Neutrophil (primary cell): ENCODE measurements around the gene ANKRD35.
"Not testable (repeated sequence)": the region's sequence is repeated elsewhere in the genome, so short reads cannot be mapped to it uniquely, and the experiment has no call there.

Source experiments
- H3K27ac ChIP-seq: fragments of 200-600 bp; sonication (generic); 2 replicates; pipeline ENCODE4 v1.5.1; 2016; ENCODE audit warnings: mild to moderate bottlenecking, moderate library complexity
- H3K27me3 ChIP-seq: fragments of 200-600 bp; sonication (generic); 2 replicates; pipeline ENCODE4 v1.6.0; 2016; ENCODE audit warnings: mild to moderate bottlenecking
- H3K36me3 ChIP-seq: fragments of 200-600 bp; sonication (generic); 2 replicates; pipeline ENCODE4 v1.5.1; 2017
- H3K4me1 ChIP-seq, 2 experiments: fragments of 200-600 bp in 1 of 2; sonication (generic) in 1 of 2; 1 replicate in 1 of 2; 2 replicates in 1 of 2; pipeline versions ENCODE4 v1.5.1 to v1.6.1; 2013 to 2016; ENCODE audit warnings: low read depth in 1 of 2, low read length in 1 of 2, mild to moderate bottlenecking in 1 of 2, moderate library complexity in 1 of 2; ENCODE audit not compliant: control insufficient read depth in 1 of 2, insufficient read depth in 1 of 2
- H3K4me3 ChIP-seq, 2 experiments: fragments of 200-600 bp in 1 of 2; sonication (generic) in 1 of 2; 1 replicate in 1 of 2; 2 replicates in 1 of 2; pipeline ENCODE4 v1.5.1; 2013 to 2016; ENCODE audit warnings: low read depth in 1 of 2, low read length in 1 of 2, mild to moderate bottlenecking in 1 of 2, moderate library complexity in 1 of 2
- H3K9me3 ChIP-seq: fragments of 200-600 bp; sonication (generic); 2 replicates; pipeline ENCODE4 v1.5.1; 2016
- TF ChIP-seq, protein P1 (sequence below): fragments of 200-600 bp; sonication (generic); IDR thresholded peaks from 2 replicates; pipeline ENCODE4 v1.5.1; 2016; ENCODE audit warnings: antibody characterized with exemption

The ANKRD35 gene

DNA sequence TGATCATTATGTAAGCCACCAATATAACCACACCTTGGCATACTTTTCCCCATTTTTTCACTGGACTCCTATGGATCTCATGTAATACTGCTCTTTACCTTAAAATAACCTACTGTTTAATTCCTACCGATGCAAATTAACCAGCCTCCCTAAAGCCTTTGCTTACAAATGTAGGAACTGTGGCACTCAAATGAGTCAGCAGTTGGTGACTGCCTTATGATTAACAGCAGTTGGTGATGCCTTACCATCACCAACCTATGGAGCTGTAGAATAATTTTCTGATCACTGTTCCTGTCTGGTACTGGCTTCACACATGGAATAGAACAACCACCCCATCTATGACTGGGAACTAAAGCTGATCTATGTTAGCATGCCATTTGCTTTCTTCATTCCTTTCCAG, 48.0 kb downstream of the ANKRD35 start:
- Histone ChIP-seq H3K27ac (no peak overlapping the region), H3K27me3 (no peaks in the 10 kb centered on the region), H3K36me3 (peaks cover 95% of the 10 kb centered on the region), H3K4me3 (no peak overlapping the region), H3K9me3 (no peaks in the 10 kb centered on the region), H3K4me1 (no peaks in the 10 kb centered on the region)
- TF ChIP-seq, protein P1, sequence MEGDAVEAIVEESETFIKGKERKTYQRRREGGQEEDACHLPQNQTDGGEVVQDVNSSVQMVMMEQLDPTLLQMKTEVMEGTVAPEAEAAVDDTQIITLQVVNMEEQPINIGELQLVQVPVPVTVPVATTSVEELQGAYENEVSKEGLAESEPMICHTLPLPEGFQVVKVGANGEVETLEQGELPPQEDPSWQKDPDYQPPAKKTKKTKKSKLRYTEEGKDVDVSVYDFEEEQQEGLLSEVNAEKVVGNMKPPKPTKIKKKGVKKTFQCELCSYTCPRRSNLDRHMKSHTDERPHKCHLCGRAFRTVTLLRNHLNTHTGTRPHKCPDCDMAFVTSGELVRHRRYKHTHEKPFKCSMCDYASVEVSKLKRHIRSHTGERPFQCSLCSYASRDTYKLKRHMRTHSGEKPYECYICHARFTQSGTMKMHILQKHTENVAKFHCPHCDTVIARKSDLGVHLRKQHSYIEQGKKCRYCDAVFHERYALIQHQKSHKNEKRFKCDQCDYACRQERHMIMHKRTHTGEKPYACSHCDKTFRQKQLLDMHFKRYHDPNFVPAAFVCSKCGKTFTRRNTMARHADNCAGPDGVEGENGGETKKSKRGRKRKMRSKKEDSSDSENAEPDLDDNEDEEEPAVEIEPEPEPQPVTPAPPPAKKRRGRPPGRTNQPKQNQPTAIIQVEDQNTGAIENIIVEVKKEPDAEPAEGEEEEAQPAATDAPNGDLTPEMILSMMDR: no peak

DNA sequence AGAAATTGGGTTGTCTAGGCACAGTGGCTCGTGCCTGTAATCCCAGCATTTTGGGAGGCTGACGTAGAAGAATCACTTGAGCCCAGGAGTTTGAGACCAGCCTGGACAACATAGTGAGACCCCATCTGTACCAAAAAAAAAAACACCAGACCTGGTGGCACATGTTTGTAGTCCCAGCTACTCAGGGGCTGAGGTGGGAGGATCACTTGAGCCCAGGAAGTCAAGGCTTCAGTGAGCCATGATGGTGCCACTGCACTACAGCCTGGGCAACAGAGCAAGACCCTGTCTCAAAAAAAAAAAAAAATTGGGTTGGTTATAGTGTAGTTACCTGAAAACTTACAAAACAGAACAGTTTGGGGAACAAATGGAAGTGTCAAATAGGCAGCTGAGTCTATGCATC, 54.9 kb downstream of the ANKRD35 start:
- H3K4me3 ChIP-seq, H3K4me1 ChIP-seq, H3K27me3 ChIP-seq, H3K9me3 ChIP-seq, H3K27ac ChIP-seq: not testable (repeated sequence)
- peaks cover 70% of the 10 kb centered on the region for H3K36me3 ChIP-seq

DNA sequence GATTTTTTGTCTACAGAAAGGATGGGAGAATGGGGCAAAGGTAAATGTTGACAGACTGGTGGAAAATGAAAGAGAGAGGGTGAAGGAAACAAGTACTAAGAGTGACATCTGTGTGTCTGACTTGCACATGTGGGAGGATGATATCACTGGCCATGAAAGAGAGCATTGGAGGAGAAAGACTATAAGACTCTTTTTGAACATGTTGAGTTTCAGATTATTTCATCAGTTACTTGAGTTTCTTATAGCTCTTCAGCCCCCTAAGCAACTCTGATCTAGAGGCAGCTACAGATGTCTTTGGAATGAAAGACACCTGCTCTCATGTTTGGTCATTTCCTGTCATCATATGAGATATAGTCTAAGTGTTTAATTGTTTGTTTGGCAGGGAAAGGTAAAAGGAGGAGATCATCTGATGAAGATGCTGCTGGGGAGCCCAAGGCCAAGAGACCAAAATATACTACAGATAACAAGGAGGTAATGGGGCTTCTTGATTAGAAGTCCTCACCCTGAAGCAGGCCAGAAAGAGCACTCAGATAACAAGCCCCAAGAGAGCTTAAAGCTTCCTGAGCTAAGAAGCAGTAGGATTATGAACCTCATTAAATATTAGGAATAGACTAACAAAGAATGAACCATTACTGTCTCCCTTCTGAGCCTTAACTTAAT, 57.2 kb downstream of the ANKRD35 start:
- Histone ChIP-seq H3K9me3 (no peaks in the 10 kb centered on the region), H3K27me3 (no peaks in the 10 kb centered on the region), H3K36me3 (peaks cover 51% of the 10 kb centered on the region), H3K4me1 (peaks cover 8 to 9% of the 10 kb centered on the region in 2 experiments), H3K4me3 (no peak overlapping the region), H3K27ac (no peak overlapping the region)
- TF ChIP-seq, protein P1: no peak

DNA sequence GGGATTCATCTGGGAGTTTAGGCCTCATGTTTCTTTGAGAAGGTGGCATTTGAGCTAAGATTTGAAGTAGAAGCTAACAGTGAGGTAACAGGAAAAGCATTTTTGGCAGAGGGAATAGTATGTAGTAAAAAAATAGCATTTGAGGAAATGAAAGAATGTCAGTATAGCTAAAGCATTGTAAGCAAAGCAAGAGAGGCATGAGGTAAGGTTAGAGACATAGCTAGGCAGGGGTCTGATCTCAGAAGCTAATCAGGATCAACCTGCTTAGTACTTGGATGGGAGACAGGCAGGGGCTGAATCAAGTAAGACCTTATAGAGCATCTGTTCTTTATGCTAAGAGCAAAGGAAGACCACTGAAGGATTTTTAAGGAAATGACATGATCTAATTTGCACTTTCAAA, 57.7 kb downstream of the ANKRD35 start:
- H3K27ac ChIP-seq: no peak overlapping the region
- H3K4me1 ChIP-seq: peaks cover 8 to 9% of the 10 kb centered on the region in 2 experiments
- TF ChIP-seq, protein P1: no peak
- H3K36me3 ChIP-seq: peaks cover 46% of the 10 kb centered on the region
- H3K27me3 ChIP-seq: no peaks in the 10 kb centered on the region
- H3K9me3 ChIP-seq: no peaks in the 10 kb centered on the region
- no peak overlapping the region for H3K4me3 ChIP-seq

- Histone ChIP-seq H3K9me3 (no peaks in the 10 kb centered on the region), H3K27me3 (no peaks in the 10 kb centered on the region), H3K4me3 (no peak overlapping the region), H3K36me3 (peaks cover 36% of the 10 kb centered on the region), H3K27ac (no peak overlapping the region), H3K4me1 (peaks cover 8 to 9% of the 10 kb centered on the region in 2 experiments)
- TF ChIP-seq, protein P1: no peak
Observed at GRCh38 chr1:145826030-145826429, 59.6 kb downstream of the ANKRD35 start.

GRCh38 chr1:145824499-145824842, 61.2 kb downstream of the ANKRD35 start:
- no peaks in the 10 kb centered on the region for H3K9me3 ChIP-seq
- no peaks in the 10 kb centered on the region for H3K27me3 ChIP-seq
- peak overlapping the region; percentile 67 to 87 for H3K4me3 ChIP-seq
- H3K36me3 ChIP-seq: peaks cover 22% of the 10 kb centered on the region
- peak overlapping the region; percentile 86 for H3K27ac ChIP-seq
- TF ChIP-seq, protein P1: no peak
- H3K4me1 ChIP-seq: peaks cover 8 to 9% of the 10 kb centered on the region in 2 experiments
